HepG2 (cell line): ENCODE results near the gene RAD17. TPM values are rescaled to one million over a fixed set of nuclear protein-coding genes. Genes with fewer than 3 reads are reported as not detected.

Source experiments
- CBX5 ChIP-seq: sonication (generic); formaldehyde crosslinking; IDR thresholded peaks from 2 replicates; pipeline ENCODE4 v1.4.0; 2020; ENCODE audit warnings: missing genetic modification reagents, borderline replicate concordance
- DNMT3B ChIP-seq: conservative IDR thresholded peaks from 2 replicates; pipeline ENCODE4 v1.6.1; 2016; ENCODE audit warnings: missing biosample characterization, control low read depth
- ETV5 ChIP-seq: IDR thresholded peaks from 2 replicates; pipeline ENCODE4 v1.6.1; 2018; ENCODE audit warnings: missing biosample characterization, missing genetic modification reagents, inconsistent platforms, borderline replicate concordance
- HDAC2 ChIP-seq: sonication (generic); formaldehyde crosslinking; IDR thresholded peaks from 2 replicates; pipeline ENCODE4 v1.4.0; 2020; ENCODE audit warnings: missing genetic modification reagents
- HES4 ChIP-seq: sonication (generic); formaldehyde crosslinking; IDR thresholded peaks from 2 replicates; pipeline ENCODE4 v1.9.0; 2021; ENCODE audit warnings: mild to moderate bottlenecking, missing genetic modification reagents, borderline replicate concordance
- HNRNPL ChIP-seq: fragments of 200-400 bp; formaldehyde crosslinking; IDR thresholded peaks from 2 replicates; pipeline ENCODE4 v1.6.1; 2017; ENCODE audit warnings: mild to moderate bottlenecking, low read depth, low read length
- ISX ChIP-seq: sonication (generic); formaldehyde crosslinking; conservative IDR thresholded peaks from 2 replicates; pipeline ENCODE4 v1.5.0; 2020; ENCODE audit warnings: missing genetic modification reagents
- KLF9 ChIP-seq: IDR thresholded peaks from 2 replicates; pipeline ENCODE4 v1.6.1; 2016; ENCODE audit warnings: low read depth
- MAF1 ChIP-seq: sonication (generic); formaldehyde crosslinking; IDR thresholded peaks from 2 replicates; pipeline ENCODE4 v1.5.0; 2020; ENCODE audit warnings: missing genetic modification reagents, borderline replicate concordance
- MIER2 ChIP-seq: IDR thresholded peaks from 2 replicates; pipeline ENCODE4 v1.6.1; 2016; ENCODE audit warnings: missing biosample characterization, missing genetic modification reagents
- PHF5A ChIP-seq: IDR thresholded peaks from one replicate; pipeline ENCODE4 v1.6.1; 2018; ENCODE audit warnings: low read depth, missing genetic modification reagents; ENCODE audit not compliant: unreplicated experiment
- POLR2AphosphoS5 ChIP-seq: IDR thresholded peaks from 2 replicates; pipeline ENCODE4 v1.6.1; 2012; ENCODE audit warnings: low read depth, low read length
- RBFOX2 ChIP-seq: fragments of 200-400 bp; formaldehyde crosslinking; IDR thresholded peaks from 2 replicates; pipeline ENCODE4 v1.6.1; 2017; ENCODE audit warnings: low read depth, mild to moderate bottlenecking, low read length
- SALL1 ChIP-seq: sonication (generic); formaldehyde crosslinking; IDR thresholded peaks from 2 replicates; pipeline ENCODE4 v1.8.0; 2022; ENCODE audit warnings: mild to moderate bottlenecking, missing genetic modification reagents
- SIX4 ChIP-seq: sonication (generic); formaldehyde crosslinking; IDR thresholded peaks from 2 replicates; pipeline ENCODE4 v1.4.0; 2020; ENCODE audit warnings: missing genetic modification reagents
- ZBTB8A ChIP-seq: sonication (generic); formaldehyde crosslinking; IDR thresholded peaks from 2 replicates; pipeline ENCODE4 v1.4.0; 2020; ENCODE audit warnings: mild to moderate bottlenecking, low read depth, missing genetic modification reagents, borderline replicate concordance
- ZFP62 ChIP-seq: sonication (generic); formaldehyde crosslinking; IDR thresholded peaks from 2 replicates; pipeline ENCODE4 v1.4.0; 2020; ENCODE audit warnings: missing genetic modification reagents
- ZNF496 ChIP-seq: sonication (generic); formaldehyde crosslinking; IDR thresholded peaks from 2 replicates; pipeline ENCODE4 v1.8.1; 2023; ENCODE audit warnings: mild to moderate bottlenecking, moderate library complexity, missing genetic modification reagents; ENCODE audit not compliant: insufficient replicate concordance
- ZNF747 ChIP-seq: sonication (generic); formaldehyde crosslinking; IDR thresholded peaks from 2 replicates; pipeline ENCODE4 v1.8.1; 2023; ENCODE audit warnings: missing genetic modification reagents, mild to moderate bottlenecking, borderline replicate concordance
- ZNF816 ChIP-seq: sonication (generic); formaldehyde crosslinking; IDR thresholded peaks from 2 replicates; pipeline ENCODE4 v1.8.0; 2022; ENCODE audit warnings: missing genetic modification reagents, mild to moderate bottlenecking, borderline replicate concordance
- polyA plus RNA-seq, 8 experiments: library from polyadenylated mRNA; depleted of rRNA in 3 of 8; stranded (reverse) in 7 of 8; unstranded in 1 of 8; fragments of >200 nt; fragmentation: Illumina TruSeq in 4 of 8; extraction: Trizol in 4 of 8; gene quantifications; 2 replicates each; pipeline versions ENCODE4 v1.2.1 to v1.2.3, GENCODE V29; 2011 to 2016; ENCODE audit warnings: low read depth in 4 of 8, missing spikeins in 1 of 8, mixed read lengths in 1 of 8; ENCODE audit not compliant: insufficient read depth in 1 of 8
- total RNA-seq, 5 experiments: library from RNA; depleted of rRNA; stranded (reverse); fragments of >200 nt; fragmentation: Illumina TruSeq; extraction: Trizol; gene quantifications; 2 replicates each; pipeline ENCODE4 v1.2.3, GENCODE V29; 2016; ENCODE audit warnings: low read depth in 1 of 5
- TF ChIP-seq, protein P1 (sequence below): sonication (generic); formaldehyde crosslinking; IDR thresholded peaks from 2 replicates; pipeline ENCODE4 v1.8.1; 2023; ENCODE audit warnings: mild to moderate bottlenecking, missing genetic modification reagents
- TF ChIP-seq, protein P2 (sequence below): sonication (generic); formaldehyde crosslinking; IDR thresholded peaks from 2 replicates; pipeline ENCODE4 v1.4.0; 2020; ENCODE audit warnings: missing genetic modification reagents, borderline replicate concordance
- TF ChIP-seq, protein P3 (sequence below): sonication (generic); formaldehyde crosslinking; conservative IDR thresholded peaks from 2 replicates; pipeline ENCODE4 v1.8.1; 2023; ENCODE audit warnings: missing genetic modification reagents
- TF ChIP-seq, protein P4 (sequence below): sonication (generic); formaldehyde crosslinking; IDR thresholded peaks from 2 replicates; pipeline ENCODE4 v1.4.0; 2020; ENCODE audit warnings: missing genetic modification reagents; ENCODE audit errors: not compliant biosample characterization

RAD17 gene
- total and polyA plus RNA-seq, 2 of the 13 experiments (the other 11 are each of a cell fraction or from before 2014, with no cell fraction given): 24.0 to 25.9 TPM

DNA sequence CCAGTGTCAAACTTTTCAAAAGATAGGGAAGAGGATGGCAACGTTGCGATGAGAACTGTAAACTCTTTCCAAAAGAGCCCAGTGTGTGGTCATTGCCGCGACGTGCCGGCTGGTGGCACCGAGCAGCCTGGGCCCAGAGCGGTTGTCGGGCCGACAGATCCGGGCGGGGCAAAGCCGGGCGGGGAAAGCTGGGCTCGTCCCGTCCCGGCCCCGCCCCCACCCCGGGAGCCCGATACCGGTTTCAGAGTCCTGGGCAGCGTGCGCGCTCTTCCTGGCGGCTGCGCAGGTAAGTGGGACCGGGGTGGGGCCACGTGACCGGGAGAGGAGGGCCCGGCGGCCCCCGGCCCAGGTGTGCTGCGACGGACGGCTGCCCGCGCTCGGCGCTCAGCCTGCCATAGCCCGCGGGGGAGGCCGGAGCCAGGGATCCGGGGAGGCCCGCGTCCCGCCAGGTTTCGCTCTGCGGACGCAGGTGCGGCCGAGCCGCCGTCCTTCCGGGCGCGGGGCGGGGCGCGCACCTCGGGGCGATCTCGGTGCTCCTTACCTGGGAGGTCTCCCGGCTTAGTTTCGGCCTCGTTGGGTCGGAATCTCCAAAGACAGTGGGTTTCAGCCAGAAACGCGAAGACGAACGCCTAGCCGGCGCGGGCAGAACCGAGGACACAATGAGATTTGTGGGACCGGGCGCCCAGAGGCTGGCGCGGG, 45.4 kb downstream of the RAD17 start, which contains the start of gene MARVELD2 (continued):
- TF ChIP-seq, protein P1, sequence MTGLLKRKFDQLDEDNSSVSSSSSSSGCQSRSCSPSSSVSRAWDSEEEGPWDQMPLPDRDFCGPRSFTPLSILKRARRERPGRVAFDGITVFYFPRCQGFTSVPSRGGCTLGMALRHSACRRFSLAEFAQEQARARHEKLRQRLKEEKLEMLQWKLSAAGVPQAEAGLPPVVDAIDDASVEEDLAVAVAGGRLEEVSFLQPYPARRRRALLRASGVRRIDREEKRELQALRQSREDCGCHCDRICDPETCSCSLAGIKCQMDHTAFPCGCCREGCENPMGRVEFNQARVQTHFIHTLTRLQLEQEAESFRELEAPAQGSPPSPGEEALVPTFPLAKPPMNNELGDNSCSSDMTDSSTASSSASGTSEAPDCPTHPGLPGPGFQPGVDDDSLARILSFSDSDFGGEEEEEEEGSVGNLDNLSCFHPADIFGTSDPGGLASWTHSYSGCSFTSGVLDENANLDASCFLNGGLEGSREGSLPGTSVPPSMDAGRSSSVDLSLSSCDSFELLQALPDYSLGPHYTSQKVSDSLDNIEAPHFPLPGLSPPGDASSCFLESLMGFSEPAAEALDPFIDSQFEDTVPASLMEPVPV (CRISPR knock-in tag): peak; percentile 88; the same call in 1 of the 2 replicates
- TF ChIP-seq, protein P2, sequence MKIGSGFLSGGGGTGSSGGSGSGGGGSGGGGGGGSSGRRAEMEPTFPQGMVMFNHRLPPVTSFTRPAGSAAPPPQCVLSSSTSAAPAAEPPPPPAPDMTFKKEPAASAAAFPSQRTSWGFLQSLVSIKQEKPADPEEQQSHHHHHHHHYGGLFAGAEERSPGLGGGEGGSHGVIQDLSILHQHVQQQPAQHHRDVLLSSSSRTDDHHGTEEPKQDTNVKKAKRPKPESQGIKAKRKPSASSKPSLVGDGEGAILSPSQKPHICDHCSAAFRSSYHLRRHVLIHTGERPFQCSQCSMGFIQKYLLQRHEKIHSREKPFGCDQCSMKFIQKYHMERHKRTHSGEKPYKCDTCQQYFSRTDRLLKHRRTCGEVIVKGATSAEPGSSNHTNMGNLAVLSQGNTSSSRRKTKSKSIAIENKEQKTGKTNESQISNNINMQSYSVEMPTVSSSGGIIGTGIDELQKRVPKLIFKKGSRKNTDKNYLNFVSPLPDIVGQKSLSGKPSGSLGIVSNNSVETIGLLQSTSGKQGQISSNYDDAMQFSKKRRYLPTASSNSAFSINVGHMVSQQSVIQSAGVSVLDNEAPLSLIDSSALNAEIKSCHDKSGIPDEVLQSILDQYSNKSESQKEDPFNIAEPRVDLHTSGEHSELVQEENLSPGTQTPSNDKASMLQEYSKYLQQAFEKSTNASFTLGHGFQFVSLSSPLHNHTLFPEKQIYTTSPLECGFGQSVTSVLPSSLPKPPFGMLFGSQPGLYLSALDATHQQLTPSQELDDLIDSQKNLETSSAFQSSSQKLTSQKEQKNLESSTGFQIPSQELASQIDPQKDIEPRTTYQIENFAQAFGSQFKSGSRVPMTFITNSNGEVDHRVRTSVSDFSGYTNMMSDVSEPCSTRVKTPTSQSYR (CRISPR knock-in tag): peak; percentile 79; the same call in 1 of the 2 replicates
- TF ChIP-seq SALL1 (peak; percentile 87), ZFP62 (CRISPR knock-in tag) (no peak), PHF5A (CRISPR knock-in tag) (no peak), ZNF816 (CRISPR knock-in tag) (peak; percentile 96), CBX5 (peak; percentile 67; the same call in 1 of the 2 replicates), DNMT3B (CRISPR knock-in tag) (no peak), SIX4 (CRISPR knock-in tag) (no peak), ETV5 (CRISPR knock-in tag) (peak; percentile 47; the same call in 1 of the 2 replicates), ZNF747 (CRISPR knock-in tag) (no peak), ZBTB8A (CRISPR knock-in tag) (no peak), ZNF496 (CRISPR knock-in tag) (no peak), HES4 (CRISPR knock-in tag) (peak; percentile 73; the same call in 1 of the 2 replicates), ISX (CRISPR knock-in tag) (no peak), POLR2AphosphoS5 (no peak), KLF9 (no peak), MIER2 (CRISPR knock-in tag) (peak; percentile 21; the same call in 1 of the 2 replicates), HDAC2 (CRISPR knock-in tag) (peak; percentile 52), RBFOX2 (peak; percentile 89), HNRNPL (no peak), MAF1 (no peak)
- TF ChIP-seq, protein P3, sequence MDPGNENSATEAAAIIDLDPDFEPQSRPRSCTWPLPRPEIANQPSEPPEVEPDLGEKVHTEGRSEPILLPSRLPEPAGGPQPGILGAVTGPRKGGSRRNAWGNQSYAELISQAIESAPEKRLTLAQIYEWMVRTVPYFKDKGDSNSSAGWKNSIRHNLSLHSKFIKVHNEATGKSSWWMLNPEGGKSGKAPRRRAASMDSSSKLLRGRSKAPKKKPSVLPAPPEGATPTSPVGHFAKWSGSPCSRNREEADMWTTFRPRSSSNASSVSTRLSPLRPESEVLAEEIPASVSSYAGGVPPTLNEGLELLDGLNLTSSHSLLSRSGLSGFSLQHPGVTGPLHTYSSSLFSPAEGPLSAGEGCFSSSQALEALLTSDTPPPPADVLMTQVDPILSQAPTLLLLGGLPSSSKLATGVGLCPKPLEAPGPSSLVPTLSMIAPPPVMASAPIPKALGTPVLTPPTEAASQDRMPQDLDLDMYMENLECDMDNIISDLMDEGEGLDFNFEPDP (CRISPR knock-in tag): 0 out of 2 replicates have a peak, but pooled peaks have one; percentile 65
- TF ChIP-seq, protein P4, sequence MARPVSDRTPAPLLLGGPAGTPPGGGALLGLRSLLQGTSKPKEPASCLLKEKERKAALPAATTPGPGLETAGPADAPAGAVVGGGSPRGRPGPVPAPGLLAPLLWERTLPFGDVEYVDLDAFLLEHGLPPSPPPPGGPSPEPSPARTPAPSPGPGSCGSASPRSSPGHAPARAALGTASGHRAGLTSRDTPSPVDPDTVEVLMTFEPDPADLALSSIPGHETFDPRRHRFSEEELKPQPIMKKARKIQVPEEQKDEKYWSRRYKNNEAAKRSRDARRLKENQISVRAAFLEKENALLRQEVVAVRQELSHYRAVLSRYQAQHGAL (CRISPR knock-in tag): no peak
